DND-41 (cell line): Measurements from ENCODE around the gene TMEM150A.

Source experiments
- CTCF ChIP-seq: IDR thresholded peaks from 2 replicates; pipeline ENCODE4 v1.5.1; 2012; ENCODE audit warnings: borderline replicate concordance, low read length, moderate library complexity, mild to moderate bottlenecking; ENCODE audit not compliant: poor library complexity, severe bottlenecking; ENCODE audit errors: extremely low read depth
- EZH2 ChIP-seq: IDR thresholded peaks from 3 replicates; pipeline ENCODE4 v1.6.1; 2012; ENCODE audit warnings: borderline replicate concordance, low read depth, mild to moderate bottlenecking, moderate library complexity, low read length, inconsistent platforms; ENCODE audit not compliant: severe bottlenecking

DNA sequence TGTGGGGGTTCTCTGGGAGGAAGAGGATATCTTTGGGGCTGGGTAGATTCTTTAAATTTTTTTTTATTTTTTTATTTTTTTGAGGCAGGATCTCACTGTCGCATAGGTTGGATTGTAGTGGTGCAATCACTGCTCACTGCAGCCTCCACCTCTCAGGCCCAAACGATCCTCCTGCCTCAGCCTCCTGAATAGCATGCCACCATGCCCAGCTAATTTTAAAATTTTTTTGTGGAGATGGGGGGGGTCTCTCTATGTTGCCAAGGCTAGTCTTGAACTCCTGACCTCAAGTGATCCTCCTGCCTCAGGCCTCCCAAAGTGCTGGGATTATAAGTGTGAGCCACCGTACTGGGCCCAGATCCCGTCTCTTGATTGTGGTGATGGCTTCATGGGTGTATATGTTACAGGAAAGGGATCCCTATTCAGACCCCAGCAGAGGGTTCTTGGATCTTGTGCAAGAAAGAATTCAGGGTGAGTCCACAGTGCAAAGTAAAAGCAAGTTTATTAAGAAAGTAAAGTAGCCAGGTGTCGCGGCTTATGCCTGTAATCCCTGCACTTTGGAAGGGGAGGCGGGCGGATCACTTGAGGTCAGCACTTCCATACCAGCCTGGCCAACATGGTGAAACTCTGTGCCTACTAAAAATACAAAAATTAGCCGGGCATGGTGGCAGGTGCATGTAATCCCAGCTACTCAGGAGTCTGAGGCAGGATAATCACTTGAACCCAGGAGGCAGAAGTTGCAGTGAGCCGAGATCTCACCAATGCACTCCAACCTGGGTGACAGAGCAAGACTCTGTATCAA, 11.4 kb upstream of the TMEM150A start:
- no peak for TF ChIP-seq CTCF
- no peak for TF ChIP-seq EZH2
